GM21515 (cell line): Measurements from ENCODE around the gene KLF16.
A peak's percentile ranks its signal among the peaks of the same experiment; 100 is the strongest.

Experiments used
- ATAC-seq: cut with Tn5 transposase; IDR thresholded peaks from one replicate; pipeline ENCODE4 v1.9.1; 2021; ENCODE audit not compliant: unreplicated experiment

The KLF16 gene

GRCh38 chr19:1871630-1872029 lies 8.3 kb upstream of the KLF16 start:
- no peak for ATAC-seq

GRCh38 chr19:1871140-1871597 lies 7.8 kb upstream of the KLF16 start:
- no peak for ATAC-seq

DNA sequence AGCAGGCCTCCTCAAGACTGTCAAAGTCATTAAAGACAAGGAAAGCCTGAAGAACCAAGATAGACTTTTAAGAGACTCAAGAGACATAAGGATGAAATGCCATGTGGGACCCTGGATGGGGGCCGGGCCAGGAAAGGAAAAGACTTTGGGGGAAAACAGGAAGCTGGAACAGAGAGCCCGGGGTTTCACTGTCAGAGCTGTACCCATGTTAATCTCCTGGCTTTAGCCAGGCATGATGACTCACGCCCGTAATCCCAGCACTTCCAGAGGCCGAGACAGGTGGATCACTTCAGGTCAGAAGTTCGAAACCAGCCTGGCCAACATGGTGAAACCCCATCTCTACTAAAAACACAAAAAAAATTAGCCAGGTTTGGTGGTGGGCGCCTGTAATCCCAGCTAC lies 5.6 kb upstream of the KLF16 start:
- no peak for ATAC-seq

DNA sequence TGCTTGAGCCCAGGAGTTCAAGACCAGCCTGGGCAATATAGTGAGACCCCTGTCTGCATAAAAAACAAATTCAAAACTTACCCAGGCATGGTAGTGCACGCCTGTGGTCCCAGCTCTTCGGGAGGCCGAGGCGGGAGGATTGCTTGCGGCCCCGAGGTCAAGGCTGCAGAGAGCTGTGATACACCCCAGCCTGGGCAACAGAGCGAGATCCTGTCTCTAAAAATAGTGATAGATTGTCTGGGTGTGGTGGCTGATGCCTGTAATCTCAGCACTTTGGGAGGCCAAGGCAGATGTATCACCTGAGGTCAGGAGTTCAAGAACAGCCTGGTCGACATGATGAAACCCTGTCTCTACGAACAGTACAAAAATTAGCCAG lies 4.0 kb upstream of the KLF16 start:
- no peak for ATAC-seq

DNA sequence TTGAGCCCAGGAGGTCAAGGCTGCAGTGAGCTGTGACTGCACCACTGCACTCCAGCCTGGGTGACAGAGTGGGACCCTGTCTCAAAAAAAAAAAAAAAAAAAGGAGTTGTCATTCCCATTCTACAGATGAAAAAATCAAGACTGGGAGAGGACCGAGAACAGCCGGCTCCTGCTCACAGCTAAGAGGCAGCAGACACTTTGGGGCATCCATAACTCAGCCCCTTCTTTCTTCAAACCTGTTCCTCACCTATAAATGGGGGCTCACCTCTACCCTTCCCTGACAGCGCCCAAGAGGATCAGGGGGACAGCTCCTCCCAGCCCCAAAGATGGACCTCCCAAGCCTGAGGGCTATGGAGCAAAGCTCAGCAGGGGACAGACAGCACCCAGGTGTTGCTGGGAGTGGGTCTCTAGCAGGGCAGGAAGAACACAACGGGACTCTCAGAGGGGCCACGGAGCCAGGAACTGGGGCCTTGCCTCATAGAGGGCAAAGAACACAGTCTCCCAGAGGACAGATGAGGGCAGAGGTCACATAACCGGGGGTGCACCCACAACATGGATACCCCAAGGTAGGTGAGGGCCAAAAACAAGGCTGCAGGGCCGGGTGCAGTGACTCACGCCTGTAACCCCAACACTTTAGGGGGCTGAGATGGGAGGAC lies 3.4 kb upstream of the KLF16 start:
- ATAC-seq, result no peak

DNA sequence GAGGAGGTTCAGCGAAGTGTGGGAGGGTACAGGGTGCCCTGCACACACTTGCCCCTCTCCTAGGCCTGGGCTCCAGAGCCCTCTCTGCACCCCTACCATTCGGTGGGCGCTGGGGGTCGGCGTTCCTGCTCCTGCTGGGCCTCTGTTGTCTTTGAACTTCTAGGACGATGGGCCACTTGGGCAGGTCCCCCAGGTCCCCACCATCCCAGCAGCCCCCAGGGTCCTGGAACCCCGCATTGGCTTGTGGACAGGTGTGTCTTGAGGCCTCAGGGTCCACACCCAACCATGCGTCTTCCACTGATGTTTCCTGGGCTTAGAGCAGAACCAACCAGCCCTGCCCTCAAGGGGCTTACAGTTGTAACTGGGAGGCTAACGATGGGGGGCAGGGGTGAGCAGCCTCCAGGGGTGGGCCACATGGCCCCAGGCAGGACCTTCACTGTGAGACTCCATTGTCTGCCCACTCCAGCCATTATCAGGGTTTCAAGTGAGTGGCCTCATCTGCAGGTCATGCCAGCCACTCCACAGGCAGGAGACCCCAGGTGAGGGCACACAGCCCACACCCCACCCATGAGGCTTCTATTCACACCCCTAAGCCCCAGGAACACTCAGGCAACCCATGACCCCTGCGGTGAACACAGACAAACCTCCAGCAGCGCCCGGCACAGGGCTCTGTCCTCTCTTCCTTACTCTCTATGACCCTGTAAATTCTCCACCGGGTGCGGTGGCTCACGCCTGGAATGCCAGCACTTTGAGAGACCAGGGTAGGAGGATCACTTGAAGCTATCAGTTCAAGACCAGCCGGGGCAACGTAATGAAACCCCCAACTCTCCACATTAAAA lies 2.0 kb upstream of the KLF16 start:
- ATAC-seq, result no peak

DNA sequence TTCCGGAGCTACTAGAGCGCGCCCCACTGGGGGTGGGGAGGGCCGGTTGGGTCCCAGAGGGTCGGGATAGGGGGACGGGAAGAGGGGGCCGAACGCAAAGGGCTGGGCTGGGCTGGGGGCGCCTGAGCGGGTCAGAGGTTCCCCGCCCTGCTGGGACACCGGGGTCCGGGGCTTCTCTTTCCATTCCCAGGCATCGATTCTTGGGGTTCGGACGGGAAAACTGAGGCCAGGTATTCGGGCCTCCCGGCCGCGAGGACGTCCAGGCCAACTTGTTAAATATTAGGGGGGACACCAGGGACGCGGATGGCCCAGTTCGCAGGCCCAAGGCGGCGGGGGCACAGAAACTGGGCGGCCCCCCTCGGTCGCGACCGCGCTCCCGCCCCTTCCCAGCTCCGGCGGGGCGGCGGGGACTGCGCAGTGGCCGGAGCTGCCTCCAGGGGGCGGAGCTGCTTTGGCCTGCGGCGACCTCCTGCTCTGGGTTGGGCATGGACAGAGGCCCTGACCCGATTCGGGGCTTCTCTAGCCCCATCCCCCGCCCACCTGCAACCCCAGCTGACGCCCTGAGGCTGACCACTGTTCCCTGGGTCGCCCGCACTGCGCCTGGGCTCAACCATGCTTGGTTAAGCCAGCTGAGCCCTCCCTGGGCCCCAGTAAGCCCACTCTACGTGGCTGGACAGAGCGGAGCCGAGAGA lies 1.2 kb upstream of the KLF16 start:
- ATAC-seq, result no peak

GRCh38 chr19:1863638-1864479 lies 480 bp upstream of the KLF16 start:
- ATAC-seq, result peak; percentile 48

DNA sequence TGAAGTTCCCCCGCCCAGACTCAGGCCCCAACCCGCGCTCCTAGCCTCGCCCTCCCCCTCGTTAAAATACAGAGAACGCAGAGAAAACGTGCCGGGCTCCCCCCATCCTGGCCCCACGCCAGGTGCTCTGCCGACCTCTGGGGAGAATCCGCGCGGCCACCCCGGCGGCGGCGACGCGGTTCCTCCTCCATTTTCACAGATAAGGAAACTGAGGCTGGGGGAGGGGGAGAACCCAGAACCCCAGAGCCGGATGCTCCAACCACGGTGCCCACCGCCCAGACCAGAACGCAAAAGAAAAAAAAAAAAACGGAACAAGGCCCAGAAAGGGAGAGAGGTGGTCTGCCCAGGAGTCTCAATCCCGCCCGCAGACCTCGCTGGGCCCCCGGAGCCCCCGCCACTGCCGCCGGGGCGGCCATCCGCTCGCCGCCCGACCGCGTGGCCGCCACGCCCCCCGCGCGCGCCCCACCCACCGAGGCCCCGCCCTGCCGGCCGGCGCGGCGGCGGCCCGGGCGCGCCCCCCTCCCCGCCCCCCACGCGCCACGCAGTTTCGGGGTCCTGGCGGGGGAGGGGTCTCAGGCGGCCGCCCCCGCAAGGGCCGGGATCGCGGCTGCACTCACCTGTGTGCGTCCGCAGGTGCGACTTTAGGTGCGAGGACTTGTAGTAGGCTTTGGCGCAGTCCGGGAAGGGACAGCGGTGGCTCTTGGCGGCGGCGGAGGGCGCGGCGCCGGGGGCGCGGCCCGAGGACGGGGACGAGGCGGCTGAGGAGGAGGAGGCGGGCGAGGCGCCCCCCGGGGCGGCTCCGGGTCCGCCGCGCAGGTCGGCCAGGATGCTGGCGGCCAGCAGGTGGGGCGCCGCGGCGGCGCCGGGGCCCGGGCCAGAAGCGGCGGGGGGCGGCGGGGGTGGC lies 703 bp downstream of the KLF16 start:
- peak; percentile 2 for ATAC-seq

GRCh38 chr19:1862068-1862423 lies 1.3 kb downstream of the KLF16 start:
- no peak for ATAC-seq

- no peak for ATAC-seq
Observed at GRCh38 chr19:1861599-1862031, 1.8 kb downstream of the KLF16 start.

GRCh38 chr19:1860821-1861598 lies 2.4 kb downstream of the KLF16 start:
- no peak for ATAC-seq

- no peak for ATAC-seq
Observed at GRCh38 chr19:1860042-1860775, 3.2 kb downstream of the KLF16 start.

GRCh38 chr19:1859331-1859781 lies 4.0 kb downstream of the KLF16 start:
- no peak for ATAC-seq

DNA sequence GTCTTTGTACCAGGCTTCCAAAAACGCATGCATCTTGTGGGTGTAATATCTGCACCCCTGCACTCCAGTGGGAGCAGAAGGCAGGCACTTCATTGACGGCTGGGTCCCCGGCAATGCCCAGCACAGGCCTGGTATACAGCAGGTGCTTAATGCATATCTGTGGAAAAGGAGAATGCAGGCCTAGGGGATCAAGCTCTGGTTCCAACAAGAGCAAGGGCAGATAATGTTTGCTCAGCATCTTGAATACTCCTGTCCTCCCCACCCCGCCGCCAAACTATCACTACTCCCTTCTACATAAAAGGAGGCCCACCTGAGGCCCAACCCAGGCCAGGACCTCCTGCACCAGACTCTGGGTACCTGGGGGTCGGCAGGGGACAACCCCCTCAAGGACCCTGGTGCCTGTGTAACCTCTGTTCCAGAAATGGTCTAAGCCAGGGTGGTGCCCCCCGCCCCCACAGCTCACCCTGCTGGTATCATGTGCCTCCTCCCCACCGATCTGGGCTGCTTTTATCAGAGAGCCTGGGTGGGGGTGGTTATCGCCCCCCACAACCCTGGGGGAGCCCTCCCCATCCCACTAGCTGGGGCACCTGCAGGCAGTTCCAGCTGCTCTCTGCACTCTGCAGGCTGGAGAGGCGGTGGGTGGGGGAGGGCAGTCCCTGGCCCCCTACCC lies 4.8 kb downstream of the KLF16 start:
- no peak for ATAC-seq

DNA sequence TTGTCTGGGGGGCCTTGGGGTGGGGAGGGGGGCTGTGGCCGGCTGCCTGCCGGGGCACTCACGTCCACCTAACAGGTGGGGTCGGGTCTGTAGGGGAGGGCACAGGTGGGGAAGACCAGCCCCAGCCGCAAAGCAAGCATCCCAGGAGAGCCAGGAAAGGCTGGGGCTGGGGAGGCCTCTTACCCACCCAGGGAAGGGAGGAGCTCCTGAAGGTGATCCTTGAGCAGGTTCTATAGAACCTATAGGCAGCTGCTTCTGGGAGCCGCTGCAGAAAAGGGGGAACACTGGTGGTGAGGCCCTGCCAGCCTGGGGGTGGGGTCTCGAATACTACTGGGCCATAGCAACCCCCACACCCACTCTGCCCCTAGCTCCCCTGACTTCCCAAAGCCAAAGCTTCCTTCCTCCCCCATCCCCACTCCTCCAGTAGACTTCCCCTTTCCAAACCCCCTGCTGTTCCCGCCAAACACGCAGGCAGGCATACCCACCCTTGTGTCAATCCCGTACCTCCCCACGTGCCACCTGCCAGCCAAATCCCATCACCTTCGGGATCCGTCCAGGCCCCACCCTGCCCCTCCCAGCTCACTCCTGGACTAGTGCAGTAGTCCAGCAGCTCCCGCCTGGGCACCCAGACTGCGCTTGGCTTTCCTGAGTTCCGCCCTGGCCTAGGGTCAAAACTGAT lies 5.6 kb downstream of the KLF16 start:
- ATAC-seq, result no peak
